Muscle of back (tissue), 13 donors: ENCODE data around the gene CD72. TPM values are rescaled to one million over a fixed set of nuclear protein-coding genes. Genes with fewer than 3 reads are reported as not detected.

Experiments
- DNase-seq, 3 donors: peaks; one replicate each; pipeline versions ENCODE4 v3.0.0 to v3.0.0-alpha.2; 2013
- long read RNA-seq, 9 donors: transcript quantifications; one replicate each; lab custom pipeline, GENCODE V29; 2026
- polyA plus RNA-seq, 10 donors: library from polyadenylated mRNA; unstranded; fragments of 120-200 nt; gene quantifications; one replicate each; pipeline ENCODE4 v1.2.1, GENCODE V29; 2013; ENCODE audit not compliant: insufficient read length in 10 of 10

The CD72 gene
- 1 to 10 TPM; 1.1 to 3.1 (median 1.7) TPM for polyA plus RNA-seq
- long read RNA-seq, donor 1 = 0 reads
- long read RNA-seq, donor 2 = 0 reads
- long read RNA-seq, donor 3 = 0 reads
- long read RNA-seq, donor 4 = 0 reads
- long read RNA-seq, donor 5 = 0 reads
- long read RNA-seq, donor 6 = 0 reads
- long read RNA-seq, donor 7 = 0 reads
- long read RNA-seq, donor 8 = 0 reads
- long read RNA-seq, donor 9 = 0 reads

GRCh38 chr9:35618325-35618727, at the start of gene CD72:
Gene CD72, minus strand, starts transcription at chr9:35618413. Its CDS starts 110 bp downstream, at chr9:35618303.
- DNase-seq = no peak

GRCh38 chr9:35667939-35668338, 49.7 kb upstream of the CD72 start:
- no peak for DNase-seq

- no peak for DNase-seq
Measured at GRCh38 chr9:35666549-35666948, 48.3 kb upstream of the CD72 start.

- DNase-seq = no peak
Measured at GRCh38 chr9:35666045-35666444, 47.8 kb upstream of the CD72 start.

GRCh38 chr9:35665471-35665818, 47.2 kb upstream of the CD72 start:
- DNase-seq = no peak

GRCh38 chr9:35664531-35665470, 46.6 kb upstream of the CD72 start, which contains the start of gene ARHGEF39:
Gene ARHGEF39, minus strand, starts transcription at chr9:35665195. Its CDS starts 26 bp downstream, at chr9:35665169.
- DNase-seq = peak; percentile 78 to 93 (median 86)

- DNase-seq = no peak
Measured at GRCh38 chr9:35662437-35662836, 44.2 kb upstream of the CD72 start.

- DNase-seq = no peak
Measured at GRCh38 chr9:35661756-35662350, 43.6 kb upstream of the CD72 start.

- peak in 1 of 3 donors; percentile 44 for DNase-seq
Measured at GRCh38 chr9:35660966-35661415, 42.8 kb upstream of the CD72 start.

GRCh38 chr9:35659340-35659739, 41.1 kb upstream of the CD72 start:
- DNase-seq = no peak

- DNase-seq = no peak
Measured at GRCh38 chr9:35658968-35659220, 40.7 kb upstream of the CD72 start.

GRCh38 chr9:35658137-35658967, 40.1 kb upstream of the CD72 start, which contains the start of gene CCDC107:
Gene CCDC107, plus strand, starts transcription at chr9:35658292. Its CDS starts 88 bp downstream, at chr9:35658380.
- peak; percentile 85 to 96 (median 94) for DNase-seq

GRCh38 chr9:35657546-35658136, 39.4 kb upstream of the CD72 start, which contains the start of gene RMRP:
Gene RMRP, minus strand, starts transcription at chr9:35658019.
- peak; percentile 99 for DNase-seq

- no peak for DNase-seq
Measured at GRCh38 chr9:35656831-35657545, 38.8 kb upstream of the CD72 start.

GRCh38 chr9:35656348-35656747, 38.1 kb upstream of the CD72 start:
- no peak for DNase-seq

GRCh38 chr9:35653611-35654010, 35.4 kb upstream of the CD72 start:
- no peak for DNase-seq

- no peak for DNase-seq
Measured at GRCh38 chr9:35652829-35653209, 34.6 kb upstream of the CD72 start.

GRCh38 chr9:35651956-35652828, 34.0 kb upstream of the CD72 start:
- DNase-seq = no peak

- DNase-seq = no peak
Measured at GRCh38 chr9:35650341-35651158, 32.3 kb upstream of the CD72 start, which contains the start of gene SIT1. Gene SIT1, minus strand, starts transcription at chr9:35650931. Its CDS starts 78 bp downstream, at chr9:35650853.
